PC-3 (cell line): ENCODE data around the gene RBM4B. TPM values are rescaled to one million over a fixed set of nuclear protein-coding genes. Genes with fewer than 3 reads are reported as not detected.
"Not testable (repeated sequence)": the region's sequence is repeated elsewhere in the genome, so short reads cannot be mapped to it uniquely, and the experiment has no call there.

ENCODE experiments used
- ATAC-seq: fragments of 200-7000 bp; cut with Tn5 transposase; 2 replicates; pipeline ENCODE4 v1.9.1; 2020; ENCODE audit warnings: mild to moderate bottlenecking, moderate library complexity
- BruUV-seq: library from RNA; stranded (reverse); fragments of 400-500 nt; replicated peaks from 2 replicates; lab custom pipeline; 2021; lab: Mats Ljungman, UMichigan
- CTCF ChIA-PET: fragments of 300-600 bp; sonication (Branson Sonifier 250); formaldehyde crosslinking; loops from one replicate; lab custom pipeline; 2022; ENCODE audit warnings: antibody characterized with exemption; lab: Charles Lee
- POLR2A ChIA-PET: fragments of 300-600 bp; sonication (Branson Sonifier 250); formaldehyde crosslinking; loops from one replicate; lab custom pipeline; 2022; ENCODE audit warnings: antibody characterized with exemption; ENCODE audit not compliant: unreplicated experiment; lab: Charles Lee
- DNase-seq: peaks from one replicate; pipeline ENCODE4 v3.0.0-alpha.2; 2015
- H2AFZ ChIP-seq: fragments of 300-600 bp; sonication (generic); 2 replicates; pipeline ENCODE4 v1.6.0; 2016; ENCODE audit warnings: antibody characterized with exemption, low read length
- H3F3A ChIP-seq: fragments of 300-600 bp; sonication (generic); one replicate; pipeline ENCODE4 v1.6.0; 2017; ENCODE audit warnings: antibody characterized with exemption, low read length, control low read depth, mild to moderate bottlenecking; ENCODE audit not compliant: unreplicated experiment
- H3K27ac ChIP-seq: fragments of 300-600 bp; sonication (generic); 2 replicates; pipeline ENCODE4 v1.5.1; 2016; ENCODE audit warnings: mild to moderate bottlenecking, low read length
- H3K27me3 ChIP-seq: fragments of 300-600 bp; sonication (generic); 2 replicates; pipeline ENCODE4 v1.6.1; 2016; ENCODE audit warnings: low read length, mixed read lengths
- H3K36me3 ChIP-seq: fragments of 300-600 bp; sonication (generic); 2 replicates; pipeline ENCODE4 v1.6.1; 2016; ENCODE audit warnings: low read depth, mixed run types, low read length, mixed read lengths
- H3K4me1 ChIP-seq: fragments of 300-600 bp; sonication (generic); 2 replicates; pipeline ENCODE4 v1.5.1; 2016; ENCODE audit warnings: low read length; ENCODE audit not compliant: insufficient read depth
- H3K4me2 ChIP-seq: fragments of 300-600 bp; sonication (generic); 2 replicates; pipeline ENCODE4 v1.6.0; 2016; ENCODE audit warnings: low read length
- H3K4me3 ChIP-seq: fragments of 300-600 bp; sonication (generic); 2 replicates; pipeline ENCODE4 v1.5.1; 2016; ENCODE audit warnings: mild to moderate bottlenecking, low read length, mixed read lengths
- H3K79me2 ChIP-seq: fragments of 300-600 bp; sonication (generic); 2 replicates; pipeline ENCODE4 v1.6.1; 2017; ENCODE audit warnings: low read length, mixed read lengths
- H3K9ac ChIP-seq: fragments of 300-600 bp; sonication (generic); 2 replicates; pipeline ENCODE4 v1.6.0; 2016; ENCODE audit warnings: mild to moderate bottlenecking, low read length
- H3K9me2 ChIP-seq: fragments of 300-600 bp; sonication (generic); replicated peaks from 2 replicates; pipeline ENCODE4 v1.6.1; 2016; ENCODE audit warnings: mixed run types, low read length, mixed read lengths
- H3K9me3 ChIP-seq: fragments of 300-600 bp; sonication (generic); 2 replicates; pipeline ENCODE4 v1.6.1; 2016; ENCODE audit warnings: low read length, mixed read lengths
- H4K20me1 ChIP-seq: fragments of 300-600 bp; sonication (generic); 2 replicates; pipeline ENCODE4 v1.6.1; 2016; ENCODE audit warnings: low read length, mixed read lengths
- CTCF ChIP-seq: fragments of 300-600 bp; sonication (generic); conservative IDR thresholded peaks from 2 replicates; pipeline ENCODE4 v1.5.1; 2017; ENCODE audit warnings: antibody characterized with exemption, low read depth, mild to moderate bottlenecking, low read length
- EZH2 ChIP-seq: fragments of 300-600 bp; sonication (generic); IDR thresholded peaks from one replicate; pipeline ENCODE4 v1.6.1; 2017; ENCODE audit warnings: antibody characterized with exemption, mild to moderate bottlenecking, low read length; ENCODE audit not compliant: unreplicated experiment
- EZH2phosphoT487 ChIP-seq: fragments of 300-600 bp; sonication (generic); IDR thresholded peaks from 2 replicates; pipeline ENCODE4 v1.6.1; 2018; ENCODE audit warnings: mild to moderate bottlenecking, antibody characterized with exemption, low read length, borderline replicate concordance
- intact Hi-C: fragments of 100-400 bp; cut with micrococcal nuclease; formaldehyde crosslinking; loops from 2 replicates; pipeline ENCODE4 v1.9.0; 2023
- total RNA-seq: library from RNA; depleted of rRNA; stranded (reverse); fragments of >200 nt; gene quantifications from 2 replicates; pipeline ENCODE4 v1.2.3, GENCODE V29; 2014

The RBM4B gene
- total RNA-seq, 1 experiment from 2014 or later = 40.2 TPM

- DNase-seq = no peak
- Histone ChIP-seq H3K79me2 (peaks cover 98% of the 10 kb centered on the region), H3K9me2 (no peaks in the 10 kb centered on the region), H3K4me2 (no peak overlapping the region), H3K36me3 (peaks cover 87% of the 10 kb centered on the region), H3K4me1 (peaks cover 14% of the 10 kb centered on the region), H3K27ac (no peak overlapping the region), H3K4me3 (no peak overlapping the region), H3K9me3 (no peaks in the 10 kb centered on the region), H3K27me3 (no peaks in the 10 kb centered on the region), H2AFZ (no peak overlapping the region), H4K20me1 (peaks cover 76% of the 10 kb centered on the region), H3K9ac (no peak overlapping the region), H3F3A (peaks cover 6% of the 10 kb centered on the region)
- no TSS peak for BruUV-seq
- intact Hi-C loops = no loop called here
- TF ChIP-seq CTCF (no peak), EZH2 (no peak), EZH2phosphoT487 (no peak)
- ChIA-PET POLR2A (no interaction called here), CTCF (no interaction called here)
- no peak for ATAC-seq
Observed at GRCh38 chr11:66646828-66647227, 30.9 kb downstream of the RBM4B start.

GRCh38 chr11:66643745-66644437, 33.8 kb downstream of the RBM4B start:
- H3K36me3 ChIP-seq = peaks cover 89% of the 10 kb centered on the region
- no peak overlapping the region for H2AFZ ChIP-seq
- peaks cover 93% of the 10 kb centered on the region for H4K20me1 ChIP-seq
- intact Hi-C loops = no loop called here
- peak overlapping the region; percentile 20 for H3K4me2 ChIP-seq
- no peaks in the 10 kb centered on the region for H3K9me2 ChIP-seq
- no peak overlapping the region for H3K4me3 ChIP-seq
- no peaks in the 10 kb centered on the region for H3K27me3 ChIP-seq
- TF ChIP-seq CTCF (no peak), EZH2phosphoT487 (no peak), EZH2 (no peak)
- H3K27ac ChIP-seq = no peak overlapping the region
- no peak overlapping the region for H3K9ac ChIP-seq
- H3K79me2 ChIP-seq = peaks cover 100% of the 10 kb centered on the region
- ChIA-PET CTCF (no interaction called here), POLR2A (no interaction called here)
- H3K9me3 ChIP-seq = no peaks in the 10 kb centered on the region
- ATAC-seq = no peak
- DNase-seq = no peak
- H3K4me1 ChIP-seq = peaks cover 35% of the 10 kb centered on the region
- no TSS peak for BruUV-seq
- no peaks in the 10 kb centered on the region for H3F3A ChIP-seq

GRCh38 chr11:66641834-66642233, 35.9 kb downstream of the RBM4B start:
- H3F3A ChIP-seq = peaks cover 7% of the 10 kb centered on the region
- DNase-seq = no peak
- CTCF ChIA-PET = interaction anchor here (0.7 kb wide), 1 partner anchor 37 kb away, joined by 3 read pairs; no protein-coding TSS in a partner anchor
- no peaks in the 10 kb centered on the region for H3K9me2 ChIP-seq
- no peak for ATAC-seq
- H3K79me2 ChIP-seq = peaks cover 97% of the 10 kb centered on the region
- peaks cover 43% of the 10 kb centered on the region for H3K4me1 ChIP-seq
- POLR2A ChIA-PET = interaction anchor here (0.5 kb wide), 1 partner anchor 20 kb away, joined by 3 read pairs; no protein-coding TSS in a partner anchor
- peak overlapping the region; percentile 95 for H3K4me3 ChIP-seq
- no peak overlapping the region for H3K27ac ChIP-seq
- H3K9me3 ChIP-seq = no peaks in the 10 kb centered on the region
- H2AFZ ChIP-seq = no peak overlapping the region
- H3K9ac ChIP-seq = no peak overlapping the region
- H3K4me2 ChIP-seq = peak overlapping the region; percentile 94
- intact Hi-C loops = no loop called here
- peaks cover 80% of the 10 kb centered on the region for H4K20me1 ChIP-seq
- BruUV-seq = no TSS peak
- H3K27me3 ChIP-seq = no peaks in the 10 kb centered on the region
- H3K36me3 ChIP-seq = peaks cover 72% of the 10 kb centered on the region
- no peak for TF ChIP-seq EZH2

GRCh38 chr11:66639814-66640340, 37.8 kb downstream of the RBM4B start:
- Histone ChIP-seq H4K20me1 (peaks cover 61% of the 10 kb centered on the region), H3K36me3 (peaks cover 52% of the 10 kb centered on the region), H3K4me1 (peaks cover 43% of the 10 kb centered on the region), H3K79me2 (peaks cover 97% of the 10 kb centered on the region), H3K4me2 (peak overlapping the region; percentile 94), H3K4me3 (peak overlapping the region; percentile 95)
- ATAC-seq, H3F3A ChIP-seq, DNase-seq, H3K27ac ChIP-seq, H3K27me3 ChIP-seq, CTCF ChIA-PET, BruUV-seq, H3K9me3 ChIP-seq, POLR2A ChIA-PET, H3K9ac ChIP-seq, H2AFZ ChIP-seq, H3K9me2 ChIP-seq: not testable (repeated sequence)
- intact Hi-C loops = loop anchor here (2.0 kb wide), 1 partner anchor 23 kb away; the partner anchor contains the start of gene RBM14
